Tibial nerve (tissue), 4 donors: Measurements from ENCODE around the gene UTP3. TPM values are rescaled to one million over a fixed set of nuclear protein-coding genes. Genes with fewer than 3 reads are reported as not detected.
A peak's percentile ranks its signal among the peaks of the same experiment; 100 is the strongest.
"Not testable (repeated sequence)": the region's sequence is repeated elsewhere in the genome, so short reads cannot be mapped to it uniquely, and the experiment has no call there.

Experiments used
- DNase-seq, 2 donors: peaks; one replicate each; pipeline ENCODE4 v3.0.0-alpha.2; 2019; ENCODE audit warnings: low spot score in 2 of 2
- H3K27ac ChIP-seq, 4 donors: fragments of 200-600 bp; sonication (generic) in 3 of 4; one replicate each; pipeline ENCODE4 v1.5.1; 2017 to 2019; ENCODE audit warnings: mild to moderate bottlenecking in 1 of 4
- H3K27me3 ChIP-seq, 2 donors: fragments of 200-600 bp; sonication (generic) in 1 of 2; one replicate each; pipeline versions ENCODE4 v1.5.1 to v1.6.0; 2017 to 2019
- H3K36me3 ChIP-seq, 3 donors: fragments of 200-600 bp; sonication (generic); one replicate each; pipeline ENCODE4 v1.5.1; 2018 to 2019
- H3K4me1 ChIP-seq, 4 donors: fragments of 200-600 bp; sonication (generic) in 3 of 4; one replicate each; pipeline ENCODE4 v1.5.1; 2017 to 2019
- H3K4me3 ChIP-seq, 4 donors: fragments of 200-600 bp; sonication (generic) in 3 of 4; one replicate each; pipeline ENCODE4 v1.5.1; 2017 to 2019; ENCODE audit warnings: mild to moderate bottlenecking in 1 of 4, moderate library complexity in 1 of 4
- H3K9me3 ChIP-seq, 4 donors: fragments of 200-600 bp; sonication (generic) in 3 of 4; one replicate each; pipeline ENCODE4 v1.5.1; 2017 to 2019
- EP300 ChIP-seq, 2 donors: sonication (generic); formaldehyde crosslinking; IDR thresholded peaks; one replicate each; pipeline ENCODE4 v1.6.1; 2017; ENCODE audit warnings: antibody characterized with exemption in 2 of 2, mild to moderate bottlenecking in 1 of 2
- POLR2A ChIP-seq, 2 donors: fragments of 450-650 bp; IDR thresholded peaks; one replicate each; pipeline ENCODE4 v1.6.1; 2017; ENCODE audit warnings: antibody characterized with exemption in 2 of 2, mild to moderate bottlenecking in 2 of 2, moderate library complexity in 2 of 2
- WGBS, 2 donors: methylation state at CpG; one replicate each; pipeline ENCODE4 v1.1.5; 2018; 5-methylcytosine and 5-hydroxymethylcytosine counted together
- total RNA-seq, 4 donors: library from RNA; depleted of rRNA; stranded (reverse); fragments of >200 nt; gene quantifications; one replicate each; pipeline ENCODE4 v1.1.0, GENCODE V29; 2016
- TF ChIP-seq, protein P1 (sequence below), 5 experiments: fragments of 200-600 bp in 3 of 5; fragments of 450-650 bp in 2 of 5; sonication (generic) in 3 of 5; IDR thresholded peaks; one replicate each; pipeline ENCODE4 v1.5.1; 2016 to 2019; ENCODE audit warnings: antibody characterized with exemption in 5 of 5, mild to moderate bottlenecking in 3 of 5, moderate library complexity in 2 of 5

UTP3 gene
- total RNA-seq = 10 to 100 TPM; 14.3 to 19.4 (median 17.0) TPM

- 1% methylated on average over 65 to 70 of the region's 70 CpGs for WGBS, 2 donors
- H3K4me3 ChIP-seq = peak within 1 kb of the TSS; percentile 73 to 93 (median 86)
- TF ChIP-seq, protein P1, sequence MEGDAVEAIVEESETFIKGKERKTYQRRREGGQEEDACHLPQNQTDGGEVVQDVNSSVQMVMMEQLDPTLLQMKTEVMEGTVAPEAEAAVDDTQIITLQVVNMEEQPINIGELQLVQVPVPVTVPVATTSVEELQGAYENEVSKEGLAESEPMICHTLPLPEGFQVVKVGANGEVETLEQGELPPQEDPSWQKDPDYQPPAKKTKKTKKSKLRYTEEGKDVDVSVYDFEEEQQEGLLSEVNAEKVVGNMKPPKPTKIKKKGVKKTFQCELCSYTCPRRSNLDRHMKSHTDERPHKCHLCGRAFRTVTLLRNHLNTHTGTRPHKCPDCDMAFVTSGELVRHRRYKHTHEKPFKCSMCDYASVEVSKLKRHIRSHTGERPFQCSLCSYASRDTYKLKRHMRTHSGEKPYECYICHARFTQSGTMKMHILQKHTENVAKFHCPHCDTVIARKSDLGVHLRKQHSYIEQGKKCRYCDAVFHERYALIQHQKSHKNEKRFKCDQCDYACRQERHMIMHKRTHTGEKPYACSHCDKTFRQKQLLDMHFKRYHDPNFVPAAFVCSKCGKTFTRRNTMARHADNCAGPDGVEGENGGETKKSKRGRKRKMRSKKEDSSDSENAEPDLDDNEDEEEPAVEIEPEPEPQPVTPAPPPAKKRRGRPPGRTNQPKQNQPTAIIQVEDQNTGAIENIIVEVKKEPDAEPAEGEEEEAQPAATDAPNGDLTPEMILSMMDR (IDR thresholded peaks at IDR 0.05) = peak; percentile 91 to 98 (median 96)
- TF ChIP-seq EP300 (IDR thresholded peaks at IDR 0.05) = peak; percentile 88 to 98
- TF ChIP-seq POLR2A (IDR thresholded peaks at IDR 0.05) = peak; percentile 35 to 59
- peaks cover 0 to 18% (median 0%) of the 10 kb centered on the region in 3 donors for H3K36me3 ChIP-seq
- no peaks in the 10 kb centered on the region for H3K27me3 ChIP-seq
- H3K9me3 ChIP-seq = no peaks in the 10 kb centered on the region
- H3K27ac ChIP-seq = peak within 1 kb of the TSS; percentile 93 to 97 (median 95)
- DNase-seq = peak; percentile 90 to 93
- H3K4me1 ChIP-seq = peaks cover 0 to 45% (median 20%) of the 10 kb centered on the region in 4 donors
Observed at GRCh38 chr4:70687821-70688794, at the start of gene UTP3. Gene UTP3 (plus strand): TSS chr4:70688532. CDS start chr4:70688678, 146 bp downstream.

GRCh38 chr4:70640192-70640591, 48.1 kb upstream of the UTP3 start:
- TF ChIP-seq, protein P1 (IDR thresholded peaks at IDR 0.05) = no peak
- TF ChIP-seq POLR2A (IDR thresholded peaks at IDR 0.05) = no peak
- TF ChIP-seq EP300 (IDR thresholded peaks at IDR 0.05) = no peak
- Histone ChIP-seq H3K4me1 (no peaks in the 10 kb centered on the region), H3K4me3 (no peak overlapping the region), H3K27me3 (no peaks in the 10 kb centered on the region), H3K27ac (no peak overlapping the region), H3K9me3 (no peaks in the 10 kb centered on the region), H3K36me3 (no peaks in the 10 kb centered on the region)
- no peak for DNase-seq
- 80 to 83% methylated on average over 2 of the region's 2 CpGs for WGBS, 2 donors

GRCh38 chr4:70650741-70651140, 37.6 kb upstream of the UTP3 start:
- H3K36me3 ChIP-seq, DNase-seq, H3K9me3 ChIP-seq, H3K4me3 ChIP-seq, H3K27me3 ChIP-seq, H3K4me1 ChIP-seq, H3K27ac ChIP-seq: not testable (repeated sequence)
- 73 to 82% methylated on average over 4 of the region's 4 CpGs for WGBS, 2 donors

GRCh38 chr4:70651864-70652506, 36.3 kb upstream of the UTP3 start:
- no peak for DNase-seq
- TF ChIP-seq EP300 (IDR thresholded peaks at IDR 0.05) (no peak), POLR2A (IDR thresholded peaks at IDR 0.05) (no peak)
- TF ChIP-seq, protein P1 (IDR thresholded peaks at IDR 0.05) = peak in 4 of 5 experiments; percentile 30 to 67 (median 57)
- H3K4me1 ChIP-seq = peaks cover 0 to 5% (median 0%) of the 10 kb centered on the region in 4 donors
- H3K27ac ChIP-seq = no peak overlapping the region
- no peak overlapping the region for H3K4me3 ChIP-seq
- no peaks in the 10 kb centered on the region for H3K27me3 ChIP-seq
- WGBS, 2 donors = 5 to 6% methylated on average over 4 of the region's 4 CpGs
- H3K36me3 ChIP-seq = no peaks in the 10 kb centered on the region
- H3K9me3 ChIP-seq = no peaks in the 10 kb centered on the region

GRCh38 chr4:70654605-70655011, 33.7 kb upstream of the UTP3 start:
- TF ChIP-seq POLR2A (IDR thresholded peaks at IDR 0.05) = no peak
- TF ChIP-seq EP300 (IDR thresholded peaks at IDR 0.05) = no peak
- TF ChIP-seq, protein P1 (IDR thresholded peaks at IDR 0.05) = no peak
- DNase-seq = no peak
- Histone ChIP-seq H3K4me3 (no peak overlapping the region), H3K27ac (no peak overlapping the region), H3K4me1 (peaks cover 0 to 5% (median 0%) of the 10 kb centered on the region in 4 donors), H3K36me3 (no peaks in the 10 kb centered on the region), H3K9me3 (no peaks in the 10 kb centered on the region), H3K27me3 (no peaks in the 10 kb centered on the region)
- 69 to 75% methylated on average over 5 of the region's 5 CpGs for WGBS, 2 donors
